Activated naive CD4-positive, alpha-beta T cell treated with anti-CD3 and anti-CD28 coated beads, Interleukin-2, amount 50 U/mL, for 24 hours (primary cell): ENCODE data around the gene GAS7.
"Not testable (repeated sequence)": the region's sequence is repeated elsewhere in the genome, so short reads cannot be mapped to it uniquely, and the experiment has no call there.

Experiments
- H3K27ac Mint-ChIP-seq: one replicate; pipeline ENCODE4 v1.8.0; 2021; ENCODE audit warnings: mild to moderate bottlenecking, mixed read lengths
- H3K27me3 Mint-ChIP-seq: one replicate; pipeline ENCODE4 v1.8.0; 2021; ENCODE audit warnings: mixed read lengths
- H3K36me3 Mint-ChIP-seq: one replicate; pipeline ENCODE4 v1.8.0; 2021; ENCODE audit warnings: mixed read lengths
- H3K4me1 Mint-ChIP-seq: one replicate; pipeline ENCODE4 v1.8.0; 2021; ENCODE audit warnings: mixed read lengths
- H3K4me3 Mint-ChIP-seq: one replicate; pipeline ENCODE4 v1.8.0; 2021; ENCODE audit warnings: mild to moderate bottlenecking, mixed read lengths
- H3K9me3 Mint-ChIP-seq: one replicate; pipeline ENCODE4 v1.8.0; 2021; ENCODE audit warnings: mixed read lengths

The GAS7 gene

GRCh38 chr17:10071141-10071540 is 127.3 kb downstream of the GAS7 start:
- Mint-ChIP-seq H3K9me3 (peaks cover 6% of the 10 kb centered on the region), H3K36me3 (no peaks in the 10 kb centered on the region), H3K27ac (no peak overlapping the region), H3K4me1 (no peaks in the 10 kb centered on the region), H3K4me3 (no peak overlapping the region), H3K27me3 (no peaks in the 10 kb centered on the region)

- Mint-ChIP-seq H3K4me1 (no peaks in the 10 kb centered on the region), H3K9me3 (peaks cover 6% of the 10 kb centered on the region), H3K4me3 (no peak overlapping the region), H3K36me3 (no peaks in the 10 kb centered on the region), H3K27me3 (no peaks in the 10 kb centered on the region), H3K27ac (no peak overlapping the region)
Measured at GRCh38 chr17:10070690-10071089, 127.7 kb downstream of the GAS7 start.

GRCh38 chr17:10069301-10069700 is 129.1 kb downstream of the GAS7 start:
- H3K4me1 Mint-ChIP-seq, result no peaks in the 10 kb centered on the region
- H3K4me3 Mint-ChIP-seq, result no peak overlapping the region

GRCh38 chr17:10067446-10068143 is 130.8 kb downstream of the GAS7 start:
- Mint-ChIP-seq H3K36me3 (no peaks in the 10 kb centered on the region), H3K27me3 (no peaks in the 10 kb centered on the region), H3K4me3 (no peak overlapping the region), H3K9me3 (no peaks in the 10 kb centered on the region), H3K4me1 (peaks cover 2% of the 10 kb centered on the region), H3K27ac (no peak overlapping the region)

More at GRCh38 chr17:10069301-10069700, 129.1 kb downstream of the GAS7 start:
- peaks cover 1% of the 10 kb centered on the region for H3K9me3 Mint-ChIP-seq
- no peak overlapping the region for H3K27ac Mint-ChIP-seq
- H3K36me3 Mint-ChIP-seq, result no peaks in the 10 kb centered on the region
- H3K27me3 Mint-ChIP-seq, result no peaks in the 10 kb centered on the region

GRCh38 chr17:10064536-10064935 is 133.9 kb downstream of the GAS7 start:
- Mint-ChIP-seq H3K4me1 (peaks cover 4% of the 10 kb centered on the region), H3K4me3 (no peak overlapping the region), H3K9me3 (no peaks in the 10 kb centered on the region), H3K27ac (no peak overlapping the region), H3K27me3 (no peaks in the 10 kb centered on the region), H3K36me3 (no peaks in the 10 kb centered on the region)

- no peaks in the 10 kb centered on the region for H3K27me3 Mint-ChIP-seq
- no peak overlapping the region for H3K4me3 Mint-ChIP-seq
- no peaks in the 10 kb centered on the region for H3K36me3 Mint-ChIP-seq
- peaks cover 4% of the 10 kb centered on the region for H3K4me1 Mint-ChIP-seq
- no peaks in the 10 kb centered on the region for H3K9me3 Mint-ChIP-seq
- H3K27ac Mint-ChIP-seq, result no peak overlapping the region
Measured at GRCh38 chr17:10063730-10064241, 134.6 kb downstream of the GAS7 start.

- Mint-ChIP-seq H3K4me1 (peaks cover 4% of the 10 kb centered on the region), H3K4me3 (no peak overlapping the region), H3K9me3 (no peaks in the 10 kb centered on the region), H3K27me3 (no peaks in the 10 kb centered on the region), H3K36me3 (no peaks in the 10 kb centered on the region), H3K27ac (no peak overlapping the region)
Measured at GRCh38 chr17:10062691-10063385, 135.6 kb downstream of the GAS7 start.

GRCh38 chr17:10061111-10061845 is 137.1 kb downstream of the GAS7 start:
- no peaks in the 10 kb centered on the region for H3K9me3 Mint-ChIP-seq
- no peak overlapping the region for H3K4me3 Mint-ChIP-seq
- H3K27me3 Mint-ChIP-seq, result no peaks in the 10 kb centered on the region
- no peak overlapping the region for H3K27ac Mint-ChIP-seq
- H3K4me1 Mint-ChIP-seq, result peaks cover 4% of the 10 kb centered on the region
- H3K36me3 Mint-ChIP-seq, result no peaks in the 10 kb centered on the region

- H3K27ac Mint-ChIP-seq, result no peak overlapping the region
- no peaks in the 10 kb centered on the region for H3K27me3 Mint-ChIP-seq
- no peak overlapping the region for H3K4me3 Mint-ChIP-seq
- no peaks in the 10 kb centered on the region for H3K9me3 Mint-ChIP-seq
- H3K4me1 Mint-ChIP-seq, result peaks cover 4% of the 10 kb centered on the region
- H3K36me3 Mint-ChIP-seq, result no peaks in the 10 kb centered on the region
Measured at GRCh38 chr17:10060526-10060925, 137.9 kb downstream of the GAS7 start.

GRCh38 chr17:10059684-10060211 is 138.7 kb downstream of the GAS7 start:
- H3K4me1 Mint-ChIP-seq, result peaks cover 4% of the 10 kb centered on the region
- H3K9me3 Mint-ChIP-seq, result no peaks in the 10 kb centered on the region
- no peak overlapping the region for H3K4me3 Mint-ChIP-seq
- no peaks in the 10 kb centered on the region for H3K36me3 Mint-ChIP-seq
- no peaks in the 10 kb centered on the region for H3K27me3 Mint-ChIP-seq
- H3K27ac Mint-ChIP-seq, result no peak overlapping the region

- H3K4me3 Mint-ChIP-seq, result no peak overlapping the region
- peaks cover 4% of the 10 kb centered on the region for H3K4me1 Mint-ChIP-seq
- no peak overlapping the region for H3K27ac Mint-ChIP-seq
Measured at GRCh38 chr17:10058921-10059683, 139.3 kb downstream of the GAS7 start.

GRCh38 chr17:10057466-10057865 is 140.9 kb downstream of the GAS7 start:
- not testable (repeated sequence) for H3K27me3 Mint-ChIP-seq, H3K36me3 Mint-ChIP-seq, H3K9me3 Mint-ChIP-seq, H3K4me3 Mint-ChIP-seq, H3K4me1 Mint-ChIP-seq, H3K27ac Mint-ChIP-seq

More at GRCh38 chr17:10058921-10059683, 139.3 kb downstream of the GAS7 start:
- H3K36me3 Mint-ChIP-seq, result no peaks in the 10 kb centered on the region
- H3K27me3 Mint-ChIP-seq, result no peaks in the 10 kb centered on the region
- H3K9me3 Mint-ChIP-seq, result no peaks in the 10 kb centered on the region

- no peaks in the 10 kb centered on the region for H3K9me3 Mint-ChIP-seq
- H3K4me3 Mint-ChIP-seq, result no peak overlapping the region
- H3K36me3 Mint-ChIP-seq, result no peaks in the 10 kb centered on the region
- H3K27me3 Mint-ChIP-seq, result peaks cover 2% of the 10 kb centered on the region
- no peak overlapping the region for H3K27ac Mint-ChIP-seq
- H3K4me1 Mint-ChIP-seq, result no peaks in the 10 kb centered on the region
Measured at GRCh38 chr17:10055262-10055975, 143.0 kb downstream of the GAS7 start.

- Mint-ChIP-seq H3K4me3 (no peak overlapping the region), H3K27me3 (peaks cover 2% of the 10 kb centered on the region), H3K36me3 (no peaks in the 10 kb centered on the region), H3K4me1 (no peaks in the 10 kb centered on the region), H3K9me3 (no peaks in the 10 kb centered on the region), H3K27ac (no peak overlapping the region)
Measured at GRCh38 chr17:10053782-10054540, 144.4 kb downstream of the GAS7 start.
